Uterus (tissue), 4 donors: Measurements from ENCODE around the gene TRAFD1. TPM values are rescaled to one million over a fixed set of nuclear protein-coding genes. Genes with fewer than 3 reads are reported as not detected.

Source experiments
- DNase-seq, 2 donors: peaks; one replicate each; pipeline ENCODE4 v3.0.0-alpha.2; 2019 to 2020
- H3K27ac ChIP-seq, 2 donors: fragments of 200-600 bp; sonication (generic); 1 replicate in 1 of 2; 2 replicates in 1 of 2; pipeline ENCODE4 v1.5.1; 2016 to 2018
- H3K27me3 ChIP-seq, 2 donors: fragments of 200-600 bp; sonication (generic); one replicate each; pipeline ENCODE4 v1.5.1; 2018 to 2019; ENCODE audit warnings: control low read depth in 1 of 2
- H3K36me3 ChIP-seq, 2 donors: fragments of 200-600 bp; sonication (generic); one replicate each; pipeline ENCODE4 v1.5.1; 2019; ENCODE audit warnings: control low read depth in 1 of 2
- H3K4me1 ChIP-seq, 2 donors: fragments of 200-600 bp; sonication (generic); one replicate each; pipeline ENCODE4 v1.5.1; 2018 to 2019; ENCODE audit warnings: control low read depth in 1 of 2
- H3K4me3 ChIP-seq, 2 donors: fragments of 200-600 bp; sonication (generic); 1 replicate in 1 of 2; 2 replicates in 1 of 2; pipeline ENCODE4 v1.5.1; 2018 to 2019; ENCODE audit warnings: mild to moderate bottlenecking in 1 of 2
- H3K9me3 ChIP-seq, 2 donors: fragments of 200-600 bp; sonication (generic); one replicate each; pipeline ENCODE4 v1.5.1; 2019; ENCODE audit warnings: control low read depth in 1 of 2
- POLR2A ChIP-seq, 2 donors: fragments of 450-650 bp; IDR thresholded peaks; one replicate each; pipeline ENCODE4 v1.6.1; 2016; ENCODE audit warnings: antibody characterized with exemption in 2 of 2, mild to moderate bottlenecking in 1 of 2, moderate library complexity in 1 of 2
- intact Hi-C: fragments of 100-400 bp; cut with DNase I; formaldehyde crosslinking; loops from one replicate; pipeline ENCODE4 v1.15.1; 2023; ENCODE audit warnings: low total_unique reads
- total RNA-seq, 4 donors: library from RNA; depleted of rRNA in 3 of 4; stranded (reverse); fragments of >200 nt in 3 of 4; gene quantifications; one replicate each; pipeline versions ENCODE4 v1.1.0 to v1.2.4, GENCODE V29; 2014 to 2023
- TF ChIP-seq, protein P1 (sequence below), 4 experiments: fragments of 200-600 bp in 2 of 4; fragments of 450-650 bp in 2 of 4; sonication (generic) in 2 of 4; IDR thresholded peaks; one replicate each; pipeline ENCODE4 v1.5.1; 2016 to 2019; ENCODE audit warnings: antibody characterized with exemption in 4 of 4, mild to moderate bottlenecking in 2 of 4, moderate library complexity in 1 of 4
- donor health status: DM: yes; HTN: yes; CAD: no.

TRAFD1 gene
- total RNA-seq, 4 donors from 2014 or later = 29.1 to 51.6 (median 34.4) TPM

DNA sequence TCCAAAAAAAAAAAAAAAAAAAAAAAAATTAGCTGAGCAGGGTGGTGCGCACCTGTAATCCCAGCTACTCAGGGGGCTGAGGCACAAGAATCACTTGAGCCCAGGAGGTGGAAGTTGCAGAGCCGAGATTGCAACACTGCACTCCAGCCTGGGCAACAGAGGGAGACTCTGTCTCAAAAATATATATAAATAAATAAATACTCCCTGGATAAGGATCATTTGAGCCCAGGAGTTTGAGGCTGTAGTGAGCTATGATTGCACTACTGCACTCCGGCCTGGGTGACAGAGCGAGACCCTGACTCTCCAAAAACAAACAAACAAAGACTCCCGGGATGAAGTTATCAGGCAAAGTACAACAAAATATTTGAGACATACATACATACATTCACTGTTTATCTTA is 13.4 kb upstream of the TRAFD1 start:
- Histone ChIP-seq H3K27ac (no peak overlapping the region), H3K4me1 (peaks cover 0 to 4% of the 10 kb centered on the region in 2 donors), H3K36me3 (no peaks in the 10 kb centered on the region), H3K27me3 (no peaks in the 10 kb centered on the region), H3K4me3 (no peak overlapping the region), H3K9me3 (no peaks in the 10 kb centered on the region)
- no peak for DNase-seq
- TF ChIP-seq POLR2A (IDR thresholded peaks at IDR 0.05) = no peak
- TF ChIP-seq, protein P1, sequence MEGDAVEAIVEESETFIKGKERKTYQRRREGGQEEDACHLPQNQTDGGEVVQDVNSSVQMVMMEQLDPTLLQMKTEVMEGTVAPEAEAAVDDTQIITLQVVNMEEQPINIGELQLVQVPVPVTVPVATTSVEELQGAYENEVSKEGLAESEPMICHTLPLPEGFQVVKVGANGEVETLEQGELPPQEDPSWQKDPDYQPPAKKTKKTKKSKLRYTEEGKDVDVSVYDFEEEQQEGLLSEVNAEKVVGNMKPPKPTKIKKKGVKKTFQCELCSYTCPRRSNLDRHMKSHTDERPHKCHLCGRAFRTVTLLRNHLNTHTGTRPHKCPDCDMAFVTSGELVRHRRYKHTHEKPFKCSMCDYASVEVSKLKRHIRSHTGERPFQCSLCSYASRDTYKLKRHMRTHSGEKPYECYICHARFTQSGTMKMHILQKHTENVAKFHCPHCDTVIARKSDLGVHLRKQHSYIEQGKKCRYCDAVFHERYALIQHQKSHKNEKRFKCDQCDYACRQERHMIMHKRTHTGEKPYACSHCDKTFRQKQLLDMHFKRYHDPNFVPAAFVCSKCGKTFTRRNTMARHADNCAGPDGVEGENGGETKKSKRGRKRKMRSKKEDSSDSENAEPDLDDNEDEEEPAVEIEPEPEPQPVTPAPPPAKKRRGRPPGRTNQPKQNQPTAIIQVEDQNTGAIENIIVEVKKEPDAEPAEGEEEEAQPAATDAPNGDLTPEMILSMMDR (IDR thresholded peaks at IDR 0.05) = no peak
- intact Hi-C loops = no loop called here

DNA sequence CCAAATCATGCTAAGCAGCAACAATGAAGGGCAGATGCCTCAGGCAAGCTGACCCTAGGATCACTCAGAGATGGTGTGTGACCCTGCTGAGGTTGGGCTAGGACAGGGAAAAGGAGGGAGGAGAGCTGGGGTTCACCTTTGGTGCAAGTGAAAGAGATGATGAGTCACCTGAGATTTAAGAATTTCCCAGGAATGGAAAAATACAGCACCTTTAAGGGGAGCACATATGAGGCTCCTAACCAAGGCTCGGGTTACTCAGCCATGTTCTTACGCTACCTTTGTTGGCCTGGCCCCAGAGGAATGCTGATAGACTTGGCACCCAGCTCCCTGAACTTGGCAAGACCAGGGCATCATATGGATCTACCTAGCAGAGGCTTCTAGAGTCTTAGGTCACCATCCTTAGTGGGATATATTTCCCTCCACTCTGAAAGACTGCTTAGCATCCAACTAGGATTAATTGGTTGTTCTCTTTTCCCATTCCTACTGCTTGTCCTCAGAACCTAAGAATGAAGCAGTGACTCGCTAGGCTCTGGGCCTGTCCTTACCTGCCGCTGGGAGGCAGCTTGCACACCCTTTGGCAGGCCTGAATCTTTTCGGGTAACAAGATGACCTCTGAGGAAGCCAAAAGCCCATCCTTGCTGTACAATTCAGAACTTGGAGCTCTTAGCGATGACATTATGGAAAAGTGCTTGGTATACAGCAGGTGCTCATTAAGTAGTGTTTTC is 12.8 kb upstream of the TRAFD1 start:
- intact Hi-C loops = no loop called here
- TF ChIP-seq, protein P1 (IDR thresholded peaks at IDR 0.05) = no peak
- TF ChIP-seq POLR2A (IDR thresholded peaks at IDR 0.05) = no peak
- Histone ChIP-seq H3K36me3 (no peaks in the 10 kb centered on the region), H3K4me1 (peaks cover 0 to 4% of the 10 kb centered on the region in 2 donors), H3K27ac (no peak overlapping the region), H3K27me3 (no peaks in the 10 kb centered on the region), H3K4me3 (no peak overlapping the region), H3K9me3 (no peaks in the 10 kb centered on the region)
- no peak for DNase-seq

DNA sequence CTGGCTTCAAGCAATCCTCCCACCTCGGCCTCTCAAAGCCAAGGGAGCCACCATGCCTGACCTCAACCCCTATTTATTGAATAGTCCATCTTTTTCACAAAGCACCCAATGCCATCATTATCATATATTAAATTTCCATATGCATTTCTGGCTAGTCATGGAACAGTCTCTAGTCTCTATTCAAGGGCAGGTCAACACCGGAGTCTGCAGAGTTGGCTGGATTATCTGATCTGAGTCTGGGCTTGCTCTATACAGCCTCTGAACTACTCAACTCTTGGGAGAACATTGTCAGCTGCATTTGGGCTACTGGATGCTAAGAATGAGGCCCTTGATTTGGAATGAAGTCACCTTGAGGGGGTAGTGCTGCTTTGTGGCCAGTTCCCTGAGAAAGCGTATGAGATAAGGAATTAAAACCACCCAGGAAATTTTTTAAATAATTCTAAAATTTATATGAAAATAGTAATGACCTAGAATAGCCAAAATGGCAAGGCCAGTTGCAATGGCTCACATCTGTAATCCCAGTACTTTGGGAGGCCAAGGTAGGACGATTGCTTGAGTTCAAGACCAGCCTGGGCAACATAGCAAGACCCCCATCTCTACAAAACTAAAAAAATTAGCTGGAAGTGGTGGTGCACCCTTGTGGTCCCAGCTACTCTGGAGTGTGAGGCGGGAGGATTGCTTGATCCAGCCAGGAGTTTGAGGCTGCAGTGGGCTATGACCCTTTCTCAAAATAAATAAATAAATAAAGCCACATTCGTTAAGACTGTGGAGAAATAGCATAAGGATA is 9.9 kb upstream of the TRAFD1 start:
- no peaks in the 10 kb centered on the region for H3K9me3 ChIP-seq
- no peaks in the 10 kb centered on the region for H3K4me1 ChIP-seq
- no peak for DNase-seq
- no peak overlapping the region for H3K27ac ChIP-seq
- no peaks in the 10 kb centered on the region for H3K27me3 ChIP-seq
- no peaks in the 10 kb centered on the region for H3K36me3 ChIP-seq
- intact Hi-C loops = no loop called here
- H3K4me3 ChIP-seq = no peak overlapping the region
- TF ChIP-seq, protein P1 (IDR thresholded peaks at IDR 0.05) = no peak
- no peak for TF ChIP-seq POLR2A (IDR thresholded peaks at IDR 0.05)

DNA sequence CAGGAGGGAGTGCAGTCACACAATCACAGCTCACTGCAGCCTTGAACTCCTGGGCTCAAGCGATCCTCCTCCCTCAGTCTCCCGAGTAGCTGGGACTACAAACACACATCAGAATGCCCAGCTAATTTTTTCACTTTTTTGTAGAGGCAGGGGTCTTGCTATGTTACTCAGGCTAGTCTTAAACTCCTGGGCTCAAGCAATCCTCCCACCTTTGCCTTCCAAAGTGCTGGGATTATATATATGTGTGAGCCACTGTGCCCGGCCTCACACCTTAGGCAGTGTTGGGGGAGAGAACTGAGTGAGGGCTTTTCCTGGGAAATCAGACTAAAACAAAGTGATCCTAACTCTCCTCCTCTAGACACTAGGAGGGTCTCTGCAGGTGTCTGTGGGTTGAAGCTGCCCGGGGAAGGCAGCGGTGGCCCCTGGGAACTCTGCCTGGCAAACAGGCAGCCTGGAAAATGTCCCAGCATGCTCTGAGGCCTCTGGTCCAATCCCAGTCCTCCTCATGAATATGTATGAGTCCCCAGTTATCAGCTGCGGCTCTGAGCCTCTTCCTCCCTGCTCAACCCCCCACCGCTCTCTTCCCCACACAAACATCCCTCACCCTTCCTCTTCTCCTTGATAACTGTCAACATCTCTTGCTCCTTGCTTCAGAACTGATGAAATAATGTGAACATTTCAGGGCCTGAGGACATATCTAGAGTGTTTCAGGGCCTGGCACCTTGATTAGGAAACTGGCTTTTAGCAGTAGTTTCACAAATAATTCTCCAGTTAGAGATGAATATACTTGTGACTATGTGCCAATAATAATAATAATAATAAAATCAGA is 8.9 kb upstream of the TRAFD1 start:
- DNase-seq = peak in 1 of 2 donors; percentile 24
- TF ChIP-seq, protein P1 (IDR thresholded peaks at IDR 0.05) = no peak
- TF ChIP-seq POLR2A (IDR thresholded peaks at IDR 0.05) = no peak
- H3K27me3 ChIP-seq = no peaks in the 10 kb centered on the region
- H3K36me3 ChIP-seq = no peaks in the 10 kb centered on the region
- no peaks in the 10 kb centered on the region for H3K4me1 ChIP-seq
- intact Hi-C loops = no loop called here
- H3K27ac ChIP-seq = no peak overlapping the region
- no peaks in the 10 kb centered on the region for H3K9me3 ChIP-seq
- no peak overlapping the region for H3K4me3 ChIP-seq
